Measurements from ENCODE around the gene TMEM81.

DNA sequence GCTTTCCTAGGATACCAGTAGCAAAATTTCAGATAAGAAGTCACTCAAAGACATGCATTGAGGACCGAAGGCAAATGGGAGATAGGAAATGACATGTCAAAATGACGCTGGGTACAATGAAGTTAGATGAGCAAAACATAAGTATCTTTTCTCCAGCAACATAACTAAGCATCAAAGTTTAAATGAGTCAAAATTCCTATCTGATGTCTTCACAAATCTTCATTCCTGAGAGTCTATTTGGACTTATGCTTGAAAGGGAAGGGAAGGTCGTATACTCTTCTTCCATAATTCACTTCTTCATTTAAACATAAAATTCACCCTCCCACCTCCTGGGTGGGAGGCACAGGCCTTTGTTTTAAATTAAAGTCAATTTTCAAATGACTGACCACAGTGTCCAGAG, 4.1 kb upstream of the TMEM81 start:
- TF ChIP-seq SUZ12 (IDR thresholded peaks at IDR 0.05; ENCODE audit: extremely low read depth, insufficient read depth, insufficient read length), result no peak
- TF ChIP-seq YY1 (IDR thresholded peaks at IDR 0.05; ENCODE audit: insufficient read depth, insufficient read length), result no peak
